Stimulated activated CD4-positive, alpha-beta T cell treated with anti-CD3 and anti-CD28 coated beads, Interleukin-12 subunit alpha, Interleukin-12 subunit beta, amount 100 ng/mL, for 48 hours (primary cell): ENCODE results near the gene STAB2.

Experiments used
- DNase-seq, 3 donors: peaks; one replicate each; pipeline ENCODE4 v3.0.0-alpha.2; 2020; ENCODE audit warnings: low read depth in 2 of 3, low spot score in 1 of 3

Gene STAB2

DNA sequence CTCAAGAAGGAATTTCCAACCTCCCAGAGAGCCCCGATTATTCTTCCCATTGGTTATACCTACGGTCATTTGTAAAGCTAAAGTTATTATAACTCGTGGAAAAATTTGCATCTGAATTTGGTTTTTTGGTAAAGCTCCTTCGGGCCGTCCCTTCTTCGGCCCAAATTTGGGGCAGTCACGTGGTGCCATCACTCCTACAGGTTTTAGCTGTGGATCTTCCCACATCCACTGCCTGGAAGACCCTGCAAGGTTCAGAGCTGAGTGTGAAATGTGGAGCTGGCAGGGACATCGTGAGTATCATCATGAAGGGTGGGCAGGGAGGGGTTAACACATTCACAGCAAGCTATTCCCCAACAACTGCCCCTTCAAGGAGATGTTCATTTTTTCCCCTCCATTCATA lies 148.2 kb downstream of the STAB2 start:
- no peak for DNase-seq

- DNase-seq = no peak
These were observed 149.5 kb downstream of the STAB2 start for GRCh38 chr12:103736572-103736971.

GRCh38 chr12:103737881-103738280 lies 150.8 kb downstream of the STAB2 start:
- no peak for DNase-seq

GRCh38 chr12:103742349-103742932 lies 155.4 kb downstream of the STAB2 start:
- DNase-seq = no peak

- DNase-seq = no peak
These were observed 156.7 kb downstream of the STAB2 start for GRCh38 chr12:103743788-103744187.

DNA sequence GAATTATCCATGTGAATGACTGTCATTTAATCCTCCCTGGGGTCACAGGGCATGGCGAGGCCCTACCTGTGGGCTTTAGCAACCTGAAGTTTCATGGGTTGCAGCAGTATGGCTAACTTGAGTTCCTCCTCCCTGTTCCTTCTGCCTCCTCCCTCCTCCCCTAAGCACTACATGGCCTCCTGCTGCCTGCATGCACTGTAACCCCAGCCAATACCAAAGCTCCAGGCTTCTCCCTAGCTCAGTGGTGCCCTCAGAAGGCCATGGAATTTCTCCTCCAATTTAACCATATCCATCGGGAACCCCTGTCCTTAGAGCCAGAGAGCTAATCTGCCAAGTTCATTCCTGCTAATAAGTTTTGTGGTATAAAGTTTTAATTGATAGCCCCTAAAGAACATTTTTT lies 158.9 kb downstream of the STAB2 start:
- DNase-seq = no peak

- DNase-seq = no peak
These were observed 160.9 kb downstream of the STAB2 start for GRCh38 chr12:103748002-103748401.

DNA sequence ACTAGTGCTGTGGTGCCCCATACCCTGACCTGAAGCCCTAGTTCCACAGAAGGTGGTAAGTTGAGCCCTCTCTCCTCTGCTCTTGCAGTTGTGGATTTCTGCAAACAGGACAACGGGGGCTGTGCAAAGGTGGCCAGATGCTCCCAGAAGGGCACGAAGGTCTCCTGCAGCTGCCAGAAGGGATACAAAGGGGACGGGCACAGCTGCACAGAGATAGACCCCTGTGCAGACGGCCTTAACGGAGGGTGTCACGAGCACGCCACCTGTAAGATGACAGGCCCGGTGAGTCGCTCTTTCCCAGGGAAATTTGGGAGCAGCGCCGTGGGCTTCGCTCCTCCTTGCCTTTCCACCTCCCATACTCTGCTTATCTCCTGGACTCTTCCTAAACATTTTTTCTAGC lies 161.8 kb downstream of the STAB2 start:
- DNase-seq = no peak

DNA sequence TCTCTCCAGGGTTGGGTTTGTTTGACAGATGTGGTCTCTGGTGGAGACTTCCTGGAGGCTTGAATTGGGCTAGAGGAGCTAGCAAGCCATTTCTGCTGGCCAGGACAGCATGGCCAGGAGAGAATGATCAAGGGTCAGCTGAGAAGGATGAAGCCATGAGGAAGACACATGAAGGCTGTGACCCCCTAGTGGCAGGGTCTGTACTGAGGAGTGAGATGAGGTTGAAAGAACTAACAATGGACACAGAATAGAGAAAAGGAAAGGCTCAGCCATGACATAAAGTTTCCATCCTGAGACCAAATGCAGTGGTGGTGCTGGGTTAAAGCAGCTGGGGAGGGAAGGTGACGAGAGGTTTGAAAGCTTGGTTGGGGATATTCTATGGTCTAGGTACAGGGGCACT lies 164.1 kb downstream of the STAB2 start:
- DNase-seq = no peak

DNA sequence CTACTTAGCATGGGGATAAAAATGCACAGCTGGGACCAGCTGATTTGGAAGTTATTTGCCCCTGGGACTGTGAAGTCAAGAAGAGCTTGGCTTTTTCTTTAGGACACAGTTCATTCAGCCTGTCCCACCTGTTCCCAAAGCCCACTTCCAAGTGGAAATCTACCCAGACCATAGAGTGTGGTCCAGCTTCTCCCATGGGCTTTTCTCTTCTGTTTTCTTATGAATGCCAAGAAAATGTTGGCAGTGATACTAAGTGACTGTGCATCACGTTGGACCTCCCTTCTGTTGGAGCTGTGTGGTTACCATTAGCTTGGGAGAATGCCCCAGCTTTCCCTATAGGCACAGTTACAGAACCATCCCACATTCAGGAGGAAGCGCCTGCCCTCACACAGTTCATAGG lies 164.5 kb downstream of the STAB2 start:
- no peak for DNase-seq

DNA sequence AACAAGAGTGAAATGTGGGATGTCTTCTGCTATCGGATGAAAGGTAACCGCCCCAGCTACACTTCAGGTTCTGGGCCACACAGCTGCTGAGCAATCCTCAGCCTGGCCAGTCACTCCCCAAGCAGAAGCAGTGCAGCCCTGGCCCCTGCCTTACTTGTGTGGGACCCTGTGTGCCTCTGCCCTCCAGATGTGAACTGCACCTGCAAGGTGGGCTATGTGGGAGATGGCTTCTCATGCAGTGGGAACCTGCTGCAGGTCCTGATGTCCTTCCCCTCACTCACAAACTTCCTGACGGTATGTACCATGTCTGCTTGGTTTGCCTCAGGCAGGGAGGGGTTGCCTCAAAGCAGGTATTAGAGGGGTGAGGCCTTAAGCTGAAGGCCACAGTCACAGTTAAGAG lies 168.4 kb downstream of the STAB2 start:
- no peak for DNase-seq

GRCh38 chr12:103756443-103756842 lies 169.4 kb downstream of the STAB2 start:
- no peak for DNase-seq

DNA sequence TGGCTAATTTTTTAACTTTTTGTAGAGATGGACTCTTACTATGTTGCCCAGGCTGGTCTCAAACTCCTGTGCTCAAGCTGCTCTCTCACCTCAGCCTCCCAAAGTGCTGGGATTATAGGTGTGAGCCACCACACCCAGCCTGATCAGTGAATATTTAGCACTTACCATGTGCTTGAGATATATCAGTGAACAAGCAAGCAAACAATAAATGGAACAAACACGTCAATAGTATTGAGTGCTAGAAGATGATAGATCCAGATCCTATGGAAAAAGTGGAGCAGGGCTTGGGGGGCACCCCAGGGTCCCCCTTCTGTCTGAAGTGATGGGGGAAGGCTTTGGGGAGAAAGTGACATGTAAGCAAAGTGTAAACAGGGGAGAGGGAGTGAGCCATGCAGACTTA lies 170.2 kb downstream of the STAB2 start:
- no peak for DNase-seq

DNA sequence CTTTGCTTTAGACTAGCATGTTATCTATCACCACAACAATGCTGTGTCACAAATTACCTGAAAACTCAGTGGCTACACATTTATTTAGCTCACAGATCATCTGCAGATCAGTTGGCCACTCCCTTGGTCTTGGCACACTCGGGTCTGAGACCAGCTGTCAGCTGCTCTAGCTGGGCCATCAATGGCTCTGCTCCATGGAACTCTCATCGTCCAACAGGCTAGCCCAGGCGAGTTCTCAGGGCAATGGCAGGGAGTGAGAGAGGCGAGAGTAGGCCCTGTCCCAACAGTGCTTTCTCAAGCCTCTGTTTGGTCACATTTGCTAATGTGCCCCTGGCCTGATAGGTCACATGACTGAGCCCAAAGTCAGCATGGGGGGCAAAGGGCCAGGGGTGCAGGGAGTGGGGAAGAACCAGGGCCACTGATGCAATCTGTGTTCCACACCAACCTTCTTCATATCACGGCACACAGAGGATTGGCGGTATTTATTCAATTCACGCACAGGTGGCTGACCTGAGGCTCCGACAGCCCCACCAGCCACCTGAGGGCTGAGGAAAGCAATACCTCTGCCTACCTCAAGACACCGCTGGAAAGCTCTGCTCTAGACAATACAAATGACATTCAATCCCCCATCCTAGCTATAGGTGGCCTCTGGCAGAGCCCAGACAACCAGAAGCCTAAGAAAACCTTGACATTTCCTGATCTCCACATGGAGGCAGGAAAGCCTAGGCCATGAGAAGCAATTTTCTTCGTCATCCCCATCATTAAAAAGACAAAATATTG lies 171.4 kb downstream of the STAB2 start:
- DNase-seq = no peak

DNA sequence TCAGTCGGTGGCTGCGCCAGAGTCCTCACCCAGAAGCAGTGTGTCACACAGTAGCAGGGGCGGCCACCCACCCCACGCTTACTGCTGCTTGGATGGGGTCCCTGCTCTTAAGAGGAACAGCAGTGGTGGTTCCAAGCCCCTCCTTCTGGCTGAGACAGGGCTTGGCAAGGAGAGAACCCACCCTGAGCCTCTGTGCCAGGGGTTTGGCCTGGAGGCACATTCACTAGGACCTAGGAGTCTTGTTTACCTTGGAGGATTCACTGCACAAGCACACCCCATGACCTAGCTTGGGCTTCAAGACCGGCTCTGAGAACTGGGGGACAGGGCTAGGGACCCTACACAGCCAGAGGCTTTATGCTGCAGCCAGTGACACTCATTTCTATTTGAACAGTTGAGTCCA lies 175.4 kb downstream of the STAB2 start:
- no peak for DNase-seq

DNA sequence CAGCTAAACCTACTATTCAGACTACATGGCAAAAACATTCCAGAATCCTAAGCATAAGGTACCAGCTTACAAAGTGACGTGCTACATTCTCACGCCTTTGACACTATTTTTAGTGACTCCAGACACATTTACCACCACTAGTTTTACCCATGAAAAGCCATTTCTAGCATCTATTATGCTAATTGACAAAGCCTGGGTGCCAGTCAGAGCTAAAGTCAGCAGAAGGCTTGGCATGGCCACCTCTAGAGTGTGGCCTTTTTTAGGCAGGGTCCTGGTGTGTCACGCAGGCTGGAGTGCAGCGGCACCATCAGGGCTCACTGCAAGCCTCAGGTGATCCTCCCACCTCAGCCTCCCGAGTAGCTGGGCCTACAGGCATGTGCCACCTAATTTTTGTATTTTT lies 178.2 kb downstream of the STAB2 start:
- no peak for DNase-seq

GRCh38 chr12:103766028-103766427 lies 179.0 kb downstream of the STAB2 start:
- DNase-seq = no peak

DNA sequence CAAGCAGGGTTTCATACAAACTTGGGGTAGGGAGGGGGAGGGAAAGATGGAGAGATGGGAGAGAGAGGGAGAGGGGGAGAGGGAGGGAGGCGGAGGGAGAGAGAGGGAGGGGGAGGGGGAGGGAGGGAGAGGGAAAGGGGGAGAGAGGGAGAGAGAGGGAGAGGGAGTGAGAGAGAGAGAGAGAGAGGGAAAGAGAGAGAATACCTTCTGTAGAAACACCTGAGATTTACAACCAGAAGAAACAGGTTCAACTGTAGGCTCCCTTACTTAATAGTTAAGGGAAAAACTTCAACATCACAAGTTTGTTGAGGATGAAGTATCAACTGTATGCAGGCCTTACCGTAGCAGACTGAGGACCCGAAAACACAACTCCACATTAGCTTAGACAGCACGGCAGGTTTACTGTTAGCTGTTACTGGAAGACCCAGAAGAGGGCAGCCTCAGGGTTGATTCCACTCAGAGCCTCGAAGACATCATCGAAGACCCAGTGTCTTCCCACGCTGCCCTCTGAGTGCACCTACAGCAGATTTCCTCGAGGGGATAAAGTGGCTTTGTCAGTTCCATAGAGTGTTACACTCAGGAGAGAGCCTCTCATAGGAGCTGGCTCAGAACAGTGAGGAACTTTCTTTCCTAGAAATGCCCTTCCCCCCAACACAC lies 181.5 kb downstream of the STAB2 start:
- DNase-seq = no peak

DNA sequence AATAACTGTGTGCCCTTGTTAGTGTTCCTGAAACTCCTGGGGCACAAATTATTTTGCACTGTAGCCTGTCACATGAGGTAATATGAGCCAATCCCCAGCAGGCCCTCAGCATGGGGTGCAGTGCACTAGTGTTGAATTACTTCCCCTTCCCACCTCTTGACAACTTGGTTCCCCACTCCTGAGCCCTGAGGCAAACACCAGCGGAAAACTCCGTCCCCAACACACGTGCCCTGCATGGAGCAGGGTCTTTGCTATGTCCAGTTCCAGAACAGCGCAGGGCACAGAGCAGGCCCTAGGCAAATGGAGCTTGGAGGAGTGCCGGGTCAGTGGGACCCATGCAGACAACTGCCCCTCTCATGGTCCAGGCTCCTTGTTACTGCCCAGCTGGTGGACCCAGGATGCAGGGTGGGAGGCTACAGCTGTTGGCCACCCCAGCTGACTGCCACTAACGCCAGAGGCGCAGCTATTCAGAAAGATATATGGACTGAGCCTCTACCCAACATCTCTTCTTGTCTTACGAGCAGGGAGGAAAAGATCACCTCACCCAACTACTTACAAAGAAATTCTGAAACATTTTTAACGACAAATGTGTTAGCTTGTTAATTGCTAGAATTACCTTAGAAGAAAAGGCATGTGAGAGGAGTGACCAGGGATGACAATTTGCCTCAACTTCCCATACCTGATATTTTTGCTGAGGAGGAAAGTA lies 182.3 kb downstream of the STAB2 start:
- no peak for DNase-seq

DNA sequence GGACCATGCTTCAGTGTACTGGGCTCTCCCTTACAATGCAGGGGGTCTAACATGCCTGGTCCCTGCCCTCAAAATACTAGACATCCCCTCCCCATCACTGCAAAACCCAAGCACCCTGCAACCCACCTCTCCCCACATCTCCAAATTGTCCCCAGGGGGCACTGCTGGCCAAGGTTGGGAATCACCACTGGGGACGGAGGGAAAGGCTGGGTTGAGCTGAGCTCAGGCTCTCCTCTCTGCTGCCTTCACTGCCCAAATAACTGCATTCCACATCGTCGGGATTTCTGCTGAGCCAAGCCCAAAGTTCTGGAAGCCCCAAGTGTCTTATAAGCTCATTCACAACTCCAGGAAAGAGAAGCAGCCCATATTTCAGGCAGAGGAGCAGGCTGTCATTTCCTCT lies 184.4 kb downstream of the STAB2 start:
- DNase-seq = no peak

GRCh38 chr12:103772367-103773108 lies 185.5 kb downstream of the STAB2 start:
- no peak for DNase-seq
